ENCODE data around the gene LAMA2. TPM values are rescaled to one million over a fixed set of nuclear protein-coding genes. Genes with fewer than 3 reads are reported as not detected.

LAMA2 gene
- total RNA-seq, 1 experiment from 2014 or later, result 2.2 TPM

- CTCF ChIA-PET, result interaction anchor here (1.1 to 1.2 kb wide), 2 partner anchors 9 to 454 kb away, joined by 3 to 5 read pairs; no protein-coding TSS in a partner anchor
- H3K27ac Mint-ChIP-seq (ENCODE audit: low read depth, unreplicated experiment), result no peak overlapping the region
- H3K4me3 Mint-ChIP-seq (ENCODE audit: unreplicated experiment), result no peak overlapping the region
Measured at GRCh38 chr6:129263176-129263575, 380.2 kb downstream of the LAMA2 start.

DNA sequence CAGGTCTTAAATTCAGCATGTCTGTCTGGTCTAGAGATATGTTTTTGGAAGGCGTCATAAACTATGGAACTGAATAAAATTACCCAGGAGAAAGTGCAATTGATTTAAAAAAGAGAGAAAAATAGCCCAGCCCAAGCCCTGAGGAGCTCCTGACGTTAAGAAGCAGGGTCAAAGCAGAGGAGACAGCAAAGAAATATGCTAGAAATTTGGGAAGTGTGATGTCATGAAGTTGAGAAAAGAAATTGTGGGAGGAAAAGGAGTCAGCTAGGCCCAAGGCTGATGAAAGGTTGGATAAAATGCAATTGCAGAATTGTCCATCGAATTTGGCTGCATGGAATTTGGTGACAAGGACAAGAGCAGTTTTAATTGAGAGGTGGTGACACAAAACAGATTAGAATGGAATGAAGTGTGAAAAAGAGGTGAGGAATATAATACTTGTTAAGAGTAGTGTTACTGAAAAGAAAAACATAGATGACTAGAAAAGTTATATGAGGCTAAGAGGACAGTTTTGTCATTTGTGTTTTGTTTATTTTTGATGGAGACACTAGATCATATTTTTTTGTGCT is 381.6 kb downstream of the LAMA2 start:
- Mint-ChIP-seq H3K27me3 (ENCODE audit: insufficient read depth, unreplicated experiment) (no peaks in the 10 kb centered on the region), H3K4me3 (ENCODE audit: unreplicated experiment) (no peak overlapping the region), H3K27ac (ENCODE audit: low read depth, unreplicated experiment) (no peak overlapping the region), H3K36me3 (ENCODE audit: insufficient read depth, unreplicated experiment) (no peaks in the 10 kb centered on the region), H3K4me1 (ENCODE audit: insufficient read depth, unreplicated experiment) (no peaks in the 10 kb centered on the region), H3K9me3 (ENCODE audit: unreplicated experiment) (no peaks in the 10 kb centered on the region)
- intact Hi-C loops (cut with micrococcal nuclease), result no loop called here
- no peak for DNase-seq (ENCODE audit: unreplicated experiment)
- BruUV-seq (replicated peaks), result no TSS peak
- ChIA-PET CTCF (interaction anchor here (0.7 kb wide), 1 partner anchor 128 kb away, joined by 3 read pairs; no protein-coding TSS in a partner anchor), POLR2A (interaction anchor here (0.6 kb wide), 1 partner anchor 28 kb away, joined by 3 read pairs; no protein-coding TSS in a partner anchor)
- no peak for TF ChIP-seq CTCF (IDR thresholded peaks at IDR 0.05; ENCODE audit: unreplicated experiment)

More at GRCh38 chr6:129263176-129263575, 380.2 kb downstream of the LAMA2 start:
- no peaks in the 10 kb centered on the region for H3K36me3 Mint-ChIP-seq (ENCODE audit: insufficient read depth, unreplicated experiment)
- H3K9me3 Mint-ChIP-seq (ENCODE audit: unreplicated experiment), result no peaks in the 10 kb centered on the region
- TF ChIP-seq CTCF (IDR thresholded peaks at IDR 0.05; ENCODE audit: unreplicated experiment), result no peak
- intact Hi-C loops (cut with micrococcal nuclease), result no loop called here
- DNase-seq (ENCODE audit: unreplicated experiment), result no peak
- POLR2A ChIA-PET, result no interaction called here
- BruUV-seq (replicated peaks), result no TSS peak
- H3K27me3 Mint-ChIP-seq (ENCODE audit: insufficient read depth, unreplicated experiment), result no peaks in the 10 kb centered on the region
- no peaks in the 10 kb centered on the region for H3K4me1 Mint-ChIP-seq (ENCODE audit: insufficient read depth, unreplicated experiment)

DNA sequence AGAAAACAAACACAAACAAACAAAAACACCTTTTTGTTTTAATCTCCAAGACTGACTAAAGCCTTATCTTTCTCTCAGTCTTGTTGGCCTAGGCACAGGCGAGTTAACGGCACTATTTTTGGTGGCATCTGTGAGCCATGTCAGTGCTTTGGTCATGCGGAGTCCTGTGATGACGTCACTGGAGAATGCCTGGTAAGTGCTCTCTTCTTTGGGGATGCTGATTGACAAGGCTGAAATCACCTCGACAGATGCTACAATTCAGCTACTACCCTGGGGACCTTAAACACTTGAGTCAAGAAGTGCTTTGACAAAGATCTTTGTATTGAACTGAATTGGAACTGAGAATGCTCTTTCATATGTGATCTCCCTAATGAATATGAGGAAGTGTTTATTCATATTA is 384.1 kb downstream of the LAMA2 start:
- no peaks in the 10 kb centered on the region for H3K36me3 Mint-ChIP-seq (ENCODE audit: insufficient read depth, unreplicated experiment)

GRCh38 chr6:129269076-129269475 is 386.1 kb downstream of the LAMA2 start:
- H3K36me3 Mint-ChIP-seq (ENCODE audit: insufficient read depth, unreplicated experiment), result no peaks in the 10 kb centered on the region
- POLR2A ChIA-PET, result no interaction called here

More for the DNA sequence above, 384.1 kb downstream of the LAMA2 start:
- DNase-seq (ENCODE audit: unreplicated experiment), result no peak
- POLR2A ChIA-PET, result no interaction called here
- BruUV-seq (replicated peaks), result no TSS peak
- CTCF ChIA-PET, result interaction anchor here (0.7 to 1.1 kb wide), 3 partner anchors 15 to 931 kb away, joined by 3 to 4 read pairs (median 4); no protein-coding TSS in a partner anchor
- no peak overlapping the region for H3K4me3 Mint-ChIP-seq (ENCODE audit: unreplicated experiment)
- H3K27me3 Mint-ChIP-seq (ENCODE audit: insufficient read depth, unreplicated experiment), result no peaks in the 10 kb centered on the region
- intact Hi-C loops (cut with micrococcal nuclease), result no loop called here
- H3K27ac Mint-ChIP-seq (ENCODE audit: low read depth, unreplicated experiment), result no peak overlapping the region
- no peaks in the 10 kb centered on the region for H3K9me3 Mint-ChIP-seq (ENCODE audit: unreplicated experiment)
- TF ChIP-seq CTCF (IDR thresholded peaks at IDR 0.05; ENCODE audit: unreplicated experiment), result no peak
- H3K4me1 Mint-ChIP-seq (ENCODE audit: insufficient read depth, unreplicated experiment), result no peaks in the 10 kb centered on the region

More at GRCh38 chr6:129269076-129269475, 386.1 kb downstream of the LAMA2 start:
- no peak overlapping the region for H3K4me3 Mint-ChIP-seq (ENCODE audit: unreplicated experiment)
- intact Hi-C loops (cut with micrococcal nuclease), result no loop called here
- H3K27ac Mint-ChIP-seq (ENCODE audit: low read depth, unreplicated experiment), result no peak overlapping the region
- no peaks in the 10 kb centered on the region for H3K27me3 Mint-ChIP-seq (ENCODE audit: insufficient read depth, unreplicated experiment)
- TF ChIP-seq CTCF (IDR thresholded peaks at IDR 0.05; ENCODE audit: unreplicated experiment), result no peak
- CTCF ChIA-PET, result interaction anchor here (0.7 to 2.2 kb wide), 3 partner anchors 9 to 136 kb away, joined by 3 to 11 read pairs (median 5); no protein-coding TSS in a partner anchor
- H3K9me3 Mint-ChIP-seq (ENCODE audit: unreplicated experiment), result no peaks in the 10 kb centered on the region
- DNase-seq (ENCODE audit: unreplicated experiment), result no peak
- no peaks in the 10 kb centered on the region for H3K4me1 Mint-ChIP-seq (ENCODE audit: insufficient read depth, unreplicated experiment)
- BruUV-seq (replicated peaks), result no TSS peak
